WTC11 (cell line): Measurements from ENCODE around the gene TSPAN5.

Experiments used
- ATF2 ChIP-seq: sonication (generic); formaldehyde crosslinking; IDR thresholded peaks from 2 replicates; pipeline ENCODE4 v1.8.1; 2022; ENCODE audit warnings: low read depth, missing genetic modification reagents, borderline replicate concordance
- CTCF ChIP-seq: fragments of 200-600 bp; IDR thresholded peaks from 2 replicates; pipeline ENCODE4 v1.8.0; 2022; ENCODE audit warnings: antibody characterized with exemption
- ESRRA ChIP-seq: sonication (generic); formaldehyde crosslinking; IDR thresholded peaks from 2 replicates; pipeline ENCODE4 v1.8.1; 2022; ENCODE audit warnings: mild to moderate bottlenecking, missing genetic modification reagents, borderline replicate concordance
- GRHL2 ChIP-seq: fragments of 250-450 bp; sonication (Bioruptor Pico); IDR thresholded peaks from 2 replicates; pipeline ENCODE4 v1.8.0; 2022; ENCODE audit warnings: mild to moderate bottlenecking, moderate library complexity; ENCODE audit not compliant: insufficient replicate concordance, severe bottlenecking
- IRF1 ChIP-seq: sonication (generic); formaldehyde crosslinking; IDR thresholded peaks from 2 replicates; pipeline ENCODE4 v1.8.0; 2023; ENCODE audit warnings: missing genetic modification reagents
- MAX ChIP-seq: sonication (generic); formaldehyde crosslinking; IDR thresholded peaks from 2 replicates; pipeline ENCODE4 v1.8.0; 2022; ENCODE audit warnings: mild to moderate bottlenecking, missing genetic modification reagents
- MLX ChIP-seq: sonication (generic); formaldehyde crosslinking; IDR thresholded peaks from 2 replicates; pipeline ENCODE4 v1.8.1; 2023; ENCODE audit warnings: mild to moderate bottlenecking, missing genetic modification reagents, moderate library complexity
- NR1H2 ChIP-seq: sonication (generic); formaldehyde crosslinking; IDR thresholded peaks from 2 replicates; pipeline ENCODE4 v1.9.0; 2021; ENCODE audit warnings: mild to moderate bottlenecking, moderate library complexity, missing genetic modification reagents
- NR3C1 ChIP-seq: sonication (generic); formaldehyde crosslinking; conservative IDR thresholded peaks from 2 replicates; pipeline ENCODE4 v1.8.1; 2023; ENCODE audit warnings: low read depth, mild to moderate bottlenecking, missing genetic modification reagents
- PRDM15 ChIP-seq: sonication (generic); formaldehyde crosslinking; IDR thresholded peaks from 2 replicates; pipeline ENCODE4 v1.8.0; 2022; ENCODE audit warnings: missing genetic modification reagents
- TEAD1 ChIP-seq: sonication (generic); formaldehyde crosslinking; IDR thresholded peaks from 2 replicates; pipeline ENCODE4 v1.8.0; 2022; ENCODE audit warnings: mild to moderate bottlenecking, missing genetic modification reagents
- ZNF232 ChIP-seq: sonication (generic); formaldehyde crosslinking; IDR thresholded peaks from 2 replicates; pipeline ENCODE4 v1.8.0; 2022; ENCODE audit warnings: mild to moderate bottlenecking, missing genetic modification reagents

GRCh38 chr4:98670186-98670585 is 11.8 kb upstream of the TSPAN5 start:
- no peak for TF ChIP-seq MLX
- no peak for TF ChIP-seq CTCF
- TF ChIP-seq NR3C1 (CRISPR knock-in tag) = no peak
- TF ChIP-seq ZNF232 = no peak
- no peak for TF ChIP-seq TEAD1 (CRISPR knock-in tag)
- no peak for TF ChIP-seq GRHL2 (CRISPR knock-in tag)
- TF ChIP-seq ATF2 (CRISPR knock-in tag) = no peak
- no peak for TF ChIP-seq PRDM15 (CRISPR knock-in tag)
- TF ChIP-seq NR1H2 (CRISPR knock-in tag) = no peak
- no peak for TF ChIP-seq IRF1 (CRISPR knock-in tag)
- TF ChIP-seq MAX (CRISPR knock-in tag) = no peak
- no peak for TF ChIP-seq ESRRA
